NCI-H82 treated with DMSO at 0.1 percent for 48 hours (cell line): ENCODE measurements around the gene ZNF236.

Experiments
- DNase-seq: peaks from one replicate; lab custom pipeline; 2025; ENCODE audit not compliant: unreplicated experiment; lab: John Stamatoyannopoulos, UW

The ZNF236 gene

GRCh38 chr18:76821356-76821874 is 942 bp upstream of the ZNF236 start:
- DNase-seq: no peak

GRCh38 chr18:76821875-76822505 is 367 bp upstream of the ZNF236 start:
- DNase-seq: no peak

- no peak for DNase-seq
Observed at GRCh38 chr18:76823161-76823538, 793 bp downstream of the ZNF236 start.

GRCh38 chr18:76823587-76824011 is 1.2 kb downstream of the ZNF236 start:
- no peak for DNase-seq

- no peak for DNase-seq
Observed at GRCh38 chr18:76824145-76824676, 1.9 kb downstream of the ZNF236 start.

GRCh38 chr18:76824754-76825153 is 2.4 kb downstream of the ZNF236 start:
- peak; percentile 37 for DNase-seq

- no peak for DNase-seq
Observed at GRCh38 chr18:76827205-76828200, 5.1 kb downstream of the ZNF236 start.

- no peak for DNase-seq
Observed at GRCh38 chr18:76834379-76834778, 12.0 kb downstream of the ZNF236 start.

- DNase-seq: no peak
Observed at GRCh38 chr18:76835380-76835779, 13.0 kb downstream of the ZNF236 start.

GRCh38 chr18:76837071-76837470 is 14.7 kb downstream of the ZNF236 start:
- DNase-seq: no peak

GRCh38 chr18:76838182-76838581 is 15.8 kb downstream of the ZNF236 start:
- DNase-seq: no peak

GRCh38 chr18:76839086-76839794 is 16.9 kb downstream of the ZNF236 start:
- DNase-seq: no peak

GRCh38 chr18:76842837-76843530 is 20.6 kb downstream of the ZNF236 start:
- DNase-seq: no peak

GRCh38 chr18:76844144-76844543 is 21.8 kb downstream of the ZNF236 start:
- DNase-seq: no peak

- no peak for DNase-seq
Observed at GRCh38 chr18:76844742-76845477, 22.6 kb downstream of the ZNF236 start.

GRCh38 chr18:76846217-76846616 is 23.9 kb downstream of the ZNF236 start:
- no peak for DNase-seq

GRCh38 chr18:76847916-76848315 is 25.6 kb downstream of the ZNF236 start:
- DNase-seq: no peak

GRCh38 chr18:76850112-76850511 is 27.8 kb downstream of the ZNF236 start:
- no peak for DNase-seq

- no peak for DNase-seq
Observed at GRCh38 chr18:76855594-76855993, 33.2 kb downstream of the ZNF236 start.

- no peak for DNase-seq
Observed at GRCh38 chr18:76857476-76857875, 35.1 kb downstream of the ZNF236 start.
